ENCODE data around the gene ANTXR1.

ANTXR1 gene

DNA sequence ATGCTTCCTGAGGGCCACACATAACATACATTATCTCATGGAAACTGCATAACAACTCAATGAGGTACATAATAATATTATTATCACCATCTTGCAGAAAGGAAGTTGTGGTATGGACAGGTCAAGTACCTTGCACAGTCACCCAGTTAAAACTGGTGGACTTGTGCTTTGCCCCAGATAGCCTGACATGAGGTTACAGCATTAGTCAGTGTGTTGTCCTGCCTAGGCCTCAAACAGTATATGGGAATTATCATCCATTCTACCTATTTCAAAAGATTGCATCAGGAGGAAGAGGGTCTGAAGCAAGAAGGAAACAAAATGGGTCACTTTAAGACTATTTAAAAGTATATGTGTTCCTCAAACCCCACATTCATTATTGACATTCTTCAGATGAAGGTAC is 5.4 kb upstream of the ANTXR1 start:
- FAIRE-seq = no peak

DNA sequence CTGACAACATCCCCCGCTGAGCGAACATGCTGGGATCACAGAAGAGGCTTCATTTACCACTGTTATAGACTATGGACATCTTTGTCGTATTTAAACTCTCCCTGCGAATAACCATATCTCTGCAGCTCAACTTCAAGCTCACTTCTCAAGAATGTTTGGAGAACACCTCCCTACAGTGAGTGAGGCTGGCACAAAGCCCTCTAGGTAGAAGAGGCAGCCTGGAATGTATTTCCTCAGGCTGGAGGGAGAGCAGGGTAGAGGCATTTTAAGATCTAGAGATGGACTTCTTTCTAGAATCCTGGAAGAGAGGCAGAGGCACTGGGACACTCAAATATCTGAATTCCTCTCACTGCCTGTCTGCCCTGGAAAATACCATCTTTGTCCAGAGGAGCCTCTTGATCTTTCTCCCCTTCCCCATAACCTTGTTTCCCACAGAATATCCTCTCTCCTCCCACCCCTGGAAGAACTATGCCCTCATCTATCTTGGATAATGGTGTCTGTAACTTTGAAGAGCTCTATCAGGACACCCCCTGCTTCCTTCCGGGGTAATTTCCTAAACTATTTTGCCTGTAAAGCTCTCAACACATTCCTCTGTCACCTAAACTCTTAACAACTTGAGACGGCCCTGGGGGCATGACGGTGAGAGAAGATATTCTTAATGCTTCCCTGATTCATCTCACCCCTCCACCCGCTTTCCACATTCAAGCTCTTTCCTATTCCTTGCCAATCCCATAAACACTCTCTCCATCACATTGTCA is 2.4 kb upstream of the ANTXR1 start:
- FAIRE-seq = no peak

- no peak for FAIRE-seq
These were observed 1.3 kb upstream of the ANTXR1 start for GRCh38 chr2:69011611-69012157.

DNA sequence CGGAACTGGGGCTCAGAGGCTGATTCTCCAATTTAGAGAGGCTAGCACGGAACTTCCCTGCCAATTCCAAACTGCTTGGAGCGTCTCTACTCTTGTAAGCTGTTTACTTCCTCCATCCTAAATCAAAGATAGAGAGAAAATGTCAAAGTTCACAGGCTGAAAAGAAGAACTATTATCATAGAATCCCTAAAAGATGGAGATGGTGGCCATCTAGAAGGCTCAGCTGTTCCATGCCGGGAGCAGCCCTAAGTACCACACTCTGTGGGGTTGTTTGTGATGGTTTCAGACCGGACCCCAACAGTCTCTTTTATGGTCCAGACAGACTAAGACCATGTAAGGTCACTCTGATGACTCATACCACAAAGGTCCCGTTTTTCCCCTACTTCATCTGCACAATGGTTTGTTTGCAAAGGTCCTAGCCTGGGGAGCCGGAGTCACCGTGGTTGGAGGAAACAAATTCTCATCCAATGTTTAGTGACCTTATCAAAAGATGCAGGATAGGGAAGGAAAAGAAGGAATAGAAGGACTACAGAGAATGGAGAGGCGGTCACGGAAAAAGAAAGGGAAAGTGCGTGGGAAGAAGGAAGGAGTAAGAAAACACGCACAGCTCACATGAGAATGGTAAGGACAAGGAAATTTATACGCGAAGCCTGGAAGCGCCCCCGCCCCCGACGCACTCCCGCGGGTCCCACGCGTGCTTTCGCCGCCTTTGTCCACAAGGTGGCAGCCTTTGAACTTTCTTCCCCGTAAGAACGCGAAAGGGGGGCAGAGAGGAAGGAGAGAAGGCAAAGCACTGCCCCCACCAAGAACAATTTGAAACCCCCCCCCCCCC is 453 bp upstream of the ANTXR1 start:
- no peak for FAIRE-seq

GRCh38 chr2:69013840-69014821 is 1.2 kb downstream of the ANTXR1 start:
- no peak for FAIRE-seq

DNA sequence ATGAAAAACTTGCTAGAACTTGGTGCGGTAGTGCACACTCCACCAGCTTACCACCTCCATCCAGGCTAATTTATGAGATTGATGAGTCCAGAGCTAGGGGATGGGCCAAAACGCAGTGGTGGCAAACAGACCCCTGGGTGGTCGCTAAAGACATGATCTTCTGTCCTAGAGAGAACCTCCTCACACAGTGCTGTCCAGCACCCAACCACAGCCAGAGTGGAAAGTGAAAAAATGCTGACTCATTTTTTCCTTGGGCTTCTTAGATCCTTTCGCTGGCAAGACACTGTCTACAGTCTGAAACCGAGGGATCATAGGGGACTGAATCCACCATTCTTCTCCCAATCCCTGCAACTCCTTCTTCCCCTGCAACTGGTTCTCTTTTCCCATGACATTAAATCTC is 4.1 kb downstream of the ANTXR1 start:
- no peak for FAIRE-seq

- FAIRE-seq = no peak
These were observed 4.9 kb downstream of the ANTXR1 start for GRCh38 chr2:69017835-69018234.

GRCh38 chr2:69018678-69019095 is 5.7 kb downstream of the ANTXR1 start:
- FAIRE-seq = no peak

DNA sequence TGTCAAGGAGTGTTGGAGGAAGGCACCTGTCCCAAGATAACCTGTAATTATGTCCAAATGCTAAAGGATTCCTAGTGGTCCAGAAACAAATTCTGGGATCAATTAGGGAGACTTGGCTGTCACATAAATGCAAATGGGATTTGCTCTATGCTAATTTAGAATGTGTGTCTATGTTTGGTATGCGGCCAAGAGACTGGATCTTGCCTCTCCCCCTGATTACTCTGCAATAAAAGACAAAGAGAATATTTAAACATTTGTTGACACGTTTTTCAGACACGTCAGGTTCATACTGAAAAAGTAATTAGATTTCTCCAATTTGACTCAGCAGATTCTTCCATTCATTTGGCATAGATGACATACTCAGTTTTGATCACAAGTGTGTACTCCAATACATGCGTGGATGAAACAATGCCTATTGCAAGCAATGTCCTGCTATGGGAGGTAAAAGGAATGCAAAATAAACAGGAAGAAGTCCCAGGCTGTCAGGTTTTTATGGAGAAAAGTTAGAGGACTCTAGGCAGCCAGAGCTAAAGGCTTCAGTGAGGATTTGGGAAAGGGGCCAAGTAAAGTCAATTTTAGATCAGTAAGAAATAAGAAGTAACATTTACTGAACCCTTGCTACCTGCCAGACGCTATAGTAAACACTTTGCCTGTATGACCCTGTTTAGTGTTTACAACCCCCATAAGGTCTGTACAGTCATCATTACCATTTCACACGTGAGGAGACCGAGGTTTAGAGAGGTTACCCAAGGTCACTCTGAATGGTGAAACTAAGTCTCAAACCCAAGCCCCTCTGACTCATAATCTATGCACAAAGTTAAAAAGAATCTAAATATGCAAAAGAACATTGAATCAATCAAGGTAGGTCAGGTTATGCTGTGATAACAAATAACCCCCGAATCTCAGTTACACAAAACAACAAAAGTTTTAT is 7.8 kb downstream of the ANTXR1 start:
- no peak for FAIRE-seq

DNA sequence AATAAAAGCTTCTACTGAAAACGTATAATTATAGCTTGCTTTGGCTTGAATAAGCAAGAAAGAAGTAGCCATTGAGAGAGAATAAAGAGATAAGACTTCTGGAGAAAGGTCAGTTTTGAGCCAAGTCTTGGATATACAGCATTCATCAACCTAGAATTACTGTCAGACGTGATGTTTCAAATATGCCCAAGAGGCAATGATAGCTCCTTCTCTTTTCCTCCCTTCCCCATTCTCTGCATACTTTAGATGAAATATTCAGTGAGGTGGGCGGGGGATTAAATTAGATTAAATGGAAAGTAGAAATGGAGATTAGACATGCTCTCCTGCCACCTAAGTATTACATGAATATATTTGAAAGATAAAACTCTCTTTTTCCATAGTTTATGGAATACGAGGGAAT is 8.7 kb downstream of the ANTXR1 start:
- no peak for FAIRE-seq

- no peak for FAIRE-seq
These were observed 9.6 kb downstream of the ANTXR1 start for GRCh38 chr2:69022548-69022947.

GRCh38 chr2:69023236-69023635 is 10.3 kb downstream of the ANTXR1 start:
- FAIRE-seq = no peak

DNA sequence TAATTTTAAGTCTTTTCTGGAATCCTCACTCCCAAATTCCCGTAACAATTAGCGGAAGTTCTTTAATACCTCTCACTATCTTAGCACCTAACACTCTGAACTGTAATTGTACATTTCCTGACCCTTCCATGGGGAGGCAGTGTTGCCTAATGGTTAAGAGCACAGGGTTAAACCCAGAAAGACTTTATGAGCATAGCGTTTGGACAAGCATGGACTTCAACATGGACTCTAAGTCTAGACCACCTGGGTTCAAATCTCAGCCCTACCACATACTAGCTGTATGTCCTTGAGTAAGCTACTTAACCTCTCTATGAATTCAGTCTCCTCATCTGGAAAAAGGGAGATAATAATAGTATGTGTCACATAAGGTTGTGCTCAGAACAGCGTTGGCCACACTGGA is 13.0 kb downstream of the ANTXR1 start:
- no peak for FAIRE-seq

- FAIRE-seq = peak; percentile 89
These were observed 13.9 kb downstream of the ANTXR1 start for GRCh38 chr2:69026691-69027459.

DNA sequence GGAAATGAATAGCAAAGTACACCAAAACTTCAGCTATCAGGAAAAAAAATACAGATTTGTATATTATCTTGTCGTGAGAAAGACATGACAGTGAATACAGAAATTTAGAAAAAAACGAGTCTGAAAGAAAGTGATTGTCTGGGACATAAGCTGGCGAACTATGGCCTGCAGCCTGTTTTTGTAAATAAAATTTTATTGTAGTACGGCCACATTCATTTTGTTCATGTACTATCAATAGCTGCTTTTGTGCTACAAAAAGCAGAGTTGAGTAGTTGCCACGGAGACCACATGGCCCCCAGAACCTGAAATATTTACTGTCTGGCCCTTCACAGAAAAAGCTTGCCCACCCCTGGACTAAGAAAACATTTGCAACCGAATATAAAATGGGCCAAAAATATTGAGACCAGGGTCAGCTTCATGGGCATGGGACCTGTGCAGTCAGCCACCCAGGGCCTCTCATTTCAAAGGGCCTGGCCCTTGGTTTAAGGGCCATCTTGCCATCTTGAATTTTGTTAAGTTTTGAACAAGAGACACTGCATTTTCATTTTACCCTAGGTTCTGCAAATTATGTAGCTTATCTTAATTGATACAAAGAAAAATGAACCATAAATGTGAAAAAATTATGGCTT is 17.9 kb downstream of the ANTXR1 start:
- FAIRE-seq = no peak

DNA sequence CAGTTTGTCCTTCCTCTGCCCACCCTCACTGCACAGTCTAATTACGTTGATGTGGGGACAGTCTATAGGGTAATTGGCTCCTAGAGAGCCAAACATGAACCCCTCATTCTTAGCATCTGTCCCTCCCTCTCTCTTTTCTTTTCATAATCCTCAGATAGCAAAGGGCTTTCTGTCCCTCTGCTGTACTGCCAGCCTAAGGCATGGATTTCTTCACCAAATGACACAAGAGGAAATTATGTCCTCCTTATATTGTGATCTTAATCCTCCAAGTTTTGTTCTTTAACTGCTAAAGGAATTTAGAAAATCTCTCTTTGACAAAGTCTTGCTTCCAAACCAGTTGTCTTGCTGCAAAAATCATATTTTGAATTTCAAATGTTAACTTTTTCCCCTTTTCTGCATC is 18.5 kb downstream of the ANTXR1 start:
- FAIRE-seq = no peak

- no peak for FAIRE-seq
These were observed 19.4 kb downstream of the ANTXR1 start for GRCh38 chr2:69032336-69032735.

DNA sequence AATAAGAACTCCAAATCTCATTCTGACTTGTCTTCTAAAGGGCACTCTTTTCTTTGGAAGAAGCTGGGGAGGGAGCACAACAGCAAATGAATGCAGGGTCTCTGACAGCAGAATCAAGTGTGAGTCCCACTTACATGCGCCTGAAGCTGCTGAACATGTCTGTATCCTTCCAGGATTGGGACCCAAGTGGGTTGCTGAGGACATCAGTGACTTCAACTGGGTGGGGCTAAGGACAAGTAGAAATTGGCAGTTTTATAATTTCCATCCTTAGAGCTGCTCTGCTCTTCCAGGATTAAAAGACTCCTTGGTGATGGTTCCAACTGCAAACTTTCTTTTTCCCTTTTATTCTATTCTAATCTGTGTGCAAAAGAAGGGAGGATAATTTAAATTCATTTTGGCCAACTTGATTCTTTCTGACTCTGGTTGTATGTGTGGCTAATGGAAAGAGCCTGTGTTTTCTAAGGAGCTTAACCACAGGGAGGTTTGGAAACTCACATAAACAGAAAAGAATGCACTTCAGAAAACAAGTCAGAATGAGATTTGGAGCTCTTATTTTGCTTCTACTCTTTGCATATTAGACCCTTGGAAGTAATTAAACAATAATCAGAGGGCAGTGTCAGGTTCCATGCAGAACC is 20.6 kb downstream of the ANTXR1 start:
- no peak for FAIRE-seq

- no peak for FAIRE-seq
These were observed 21.1 kb downstream of the ANTXR1 start for GRCh38 chr2:69034122-69034521.

- FAIRE-seq = no peak
These were observed 21.9 kb downstream of the ANTXR1 start for GRCh38 chr2:69034845-69035244.
